PC-9 (cell line): Measurements from ENCODE around the gene CNOT6L. TPM values are rescaled to one million over a fixed set of nuclear protein-coding genes. Genes with fewer than 3 reads are reported as not detected.

ENCODE experiments used
- BruUV-seq: library from RNA; stranded (reverse); fragments of 400-500 nt; replicated peaks from 2 replicates; lab custom pipeline; 2021; lab: Mats Ljungman, UMichigan
- CTCF ChIA-PET: fragments of 300-600 bp; sonication (Branson Sonifier 250); formaldehyde crosslinking; loops from one replicate; lab custom pipeline; 2022; ENCODE audit warnings: antibody characterized with exemption; lab: Charles Lee
- POLR2A ChIA-PET: fragments of 300-600 bp; sonication (Branson Sonifier 250); formaldehyde crosslinking; loops from one replicate; lab custom pipeline; 2022; ENCODE audit warnings: antibody characterized with exemption; ENCODE audit not compliant: unreplicated experiment; lab: Charles Lee
- DNase-seq, 2 experiments: peaks; one replicate each; pipeline versions ENCODE4 v3.0.0 to v3.0.0-alpha.2; 2015 to 2022; ENCODE audit warnings: mixed read lengths in 1 of 2
- H2AFZ ChIP-seq: fragments of 200-600 bp; sonication (generic); 2 replicates; pipeline ENCODE4 v1.8.1; 2017; ENCODE audit warnings: antibody characterized with exemption
- H3F3A ChIP-seq: fragments of 200-600 bp; sonication (generic); 2 replicates; pipeline ENCODE4 v1.8.1; 2017; ENCODE audit warnings: antibody characterized with exemption, mild to moderate bottlenecking, low read depth; ENCODE audit not compliant: insufficient read depth
- H3K27ac ChIP-seq: fragments of 200-600 bp; sonication (generic); 2 replicates; pipeline ENCODE4 v1.6.1; 2016; ENCODE audit warnings: mixed run types
- H3K27me3 ChIP-seq: fragments of 200-600 bp; sonication (generic); 2 replicates; pipeline ENCODE4 v1.6.1; 2016; ENCODE audit warnings: low read depth, mixed run types; ENCODE audit not compliant: insufficient read depth
- H3K36me3 ChIP-seq: fragments of 200-600 bp; sonication (generic); 2 replicates; pipeline ENCODE4 v1.6.1; 2016; ENCODE audit warnings: low read depth, mixed run types
- H3K4me1 ChIP-seq: fragments of 200-600 bp; sonication (generic); replicated peaks from 2 replicates; pipeline ENCODE4 v1.6.1; 2016; ENCODE audit warnings: mixed run types; ENCODE audit not compliant: insufficient read depth
- H3K4me2 ChIP-seq: fragments of 200-600 bp; sonication (generic); 2 replicates; pipeline ENCODE4 v1.6.1; 2017; ENCODE audit warnings: mixed run types
- H3K4me3 ChIP-seq: fragments of 200-600 bp; sonication (generic); 2 replicates; pipeline ENCODE4 v1.6.1; 2016; ENCODE audit warnings: mixed run types
- H3K79me2 ChIP-seq: fragments of 200-600 bp; sonication (generic); 2 replicates; pipeline ENCODE4 v1.6.1; 2017; ENCODE audit warnings: low read depth, mixed run types
- H3K9me2 ChIP-seq: fragments of 200-600 bp; sonication (generic); 2 replicates; pipeline ENCODE4 v1.8.1; 2017; ENCODE audit warnings: mild to moderate bottlenecking; ENCODE audit not compliant: insufficient read depth
- H3K9me3 ChIP-seq: fragments of 200-600 bp; sonication (generic); 2 replicates; pipeline ENCODE4 v1.8.1; 2016; ENCODE audit warnings: low read depth; ENCODE audit not compliant: insufficient read depth
- H4K20me1 ChIP-seq: fragments of 200-600 bp; sonication (generic); 2 replicates; pipeline ENCODE4 v1.8.1; 2017; ENCODE audit not compliant: insufficient read depth
- CTCF ChIP-seq: fragments of 200-600 bp; sonication (generic); conservative IDR thresholded peaks from 2 replicates; pipeline ENCODE4 v1.6.1; 2017; ENCODE audit warnings: mixed run types, antibody characterized with exemption, mild to moderate bottlenecking, moderate library complexity
- EZH2 ChIP-seq: fragments of 200-600 bp; sonication (generic); IDR thresholded peaks from 2 replicates; pipeline ENCODE4 v1.8.0; 2017; ENCODE audit warnings: antibody characterized with exemption, low read depth
- intact Hi-C: fragments of 100-400 bp; cut with micrococcal nuclease; formaldehyde crosslinking; loops from one replicate; pipeline ENCODE4 v1.10.0; 2022; ENCODE audit not compliant: unreplicated experiment
- total RNA-seq: library from RNA; stranded (reverse); gene quantifications from 2 replicates; pipeline ENCODE4 v1.2.3, GENCODE V29; 2021

The CNOT6L gene
- total RNA-seq, 1 experiment from 2014 or later, result 26.7 TPM

GRCh38 chr4:77665381-77666069 is 153.6 kb downstream of the CNOT6L start:
- H3K4me1 ChIP-seq, result peaks cover 7% of the 10 kb centered on the region; the same call in 1 of the 2 replicates
- no peaks in the 10 kb centered on the region for H3K36me3 ChIP-seq
- no peaks in the 10 kb centered on the region for H3K9me3 ChIP-seq
- no peaks in the 10 kb centered on the region for H4K20me1 ChIP-seq
- H3K27ac ChIP-seq, result no peak overlapping the region
- no peaks in the 10 kb centered on the region for H3K27me3 ChIP-seq
- H3F3A ChIP-seq, result no peaks in the 10 kb centered on the region
- CTCF ChIA-PET, result interaction anchor here (0.6 kb wide), 1 partner anchor 9 kb away, joined by 3 read pairs; no protein-coding TSS in a partner anchor
- no peak overlapping the region for H3K4me3 ChIP-seq
- H3K9me2 ChIP-seq, result no peaks in the 10 kb centered on the region
- H3K4me2 ChIP-seq, result no peak overlapping the region
- TF ChIP-seq EZH2, result no peak
- TF ChIP-seq CTCF, result no peak
- DNase-seq, result no peak
- H2AFZ ChIP-seq, result no peak overlapping the region
- intact Hi-C loops, result no loop called here
- BruUV-seq, result no TSS peak
- POLR2A ChIA-PET, result no interaction called here
- no peaks in the 10 kb centered on the region for H3K79me2 ChIP-seq

Other genes starting within 250 kb of the CNOT6L start
- gene CXCL13, start 213.5 kb downstream of the CNOT6L start, total RNA-seq, result not detected in 2 replicates
- gene MRPL1, start 43.5 kb upstream of the CNOT6L start, total RNA-seq, result 16.7 and 20.3 TPM in 2 replicates
- gene FRAS1, start 238.0 kb upstream of the CNOT6L start, total RNA-seq, result 13.1 and 17.3 TPM in 2 replicates